Lower leg skin (tissue), 4 donors: ENCODE data around the gene HOXC9. TPM values are rescaled to one million over a fixed set of nuclear protein-coding genes. Genes with fewer than 3 reads are reported as not detected.

Experiments used
- DNase-seq, 2 donors: peaks; one replicate each; pipeline ENCODE4 v3.0.0-alpha.2; 2019; ENCODE audit warnings: low spot score in 2 of 2
- H3K4me3 ChIP-seq: fragments of 200-600 bp; sonication (generic); 2 replicates; pipeline ENCODE4 v1.5.1; 2017; ENCODE audit warnings: mild to moderate bottlenecking, low read depth; ENCODE audit not compliant: poor library complexity, severe bottlenecking
- CTCF ChIP-seq, 3 donors: fragments of 450-650 bp; IDR thresholded peaks; one replicate each; pipeline ENCODE4 v1.5.1; 2016; ENCODE audit warnings: antibody characterized with exemption in 3 of 3, mild to moderate bottlenecking in 3 of 3, moderate library complexity in 2 of 3
- POLR2A ChIP-seq, 2 donors: fragments of 450-650 bp; IDR thresholded peaks; one replicate each; pipeline ENCODE4 v1.6.1; 2016 to 2017; ENCODE audit warnings: antibody characterized with exemption in 2 of 2, mild to moderate bottlenecking in 1 of 2, moderate library complexity in 1 of 2
- WGBS, 2 donors: methylation state at CpG; one replicate each; pipeline ENCODE4 v1.1.5; 2018; 5-methylcytosine and 5-hydroxymethylcytosine counted together
- intact Hi-C: fragments of 100-400 bp; cut with DNase I; formaldehyde crosslinking; loops from one replicate; pipeline ENCODE4 v1.15.0; 2023; ENCODE audit warnings: low total_unique reads
- total RNA-seq, 4 donors: library from RNA; depleted of rRNA; stranded (reverse); fragments of >200 nt; gene quantifications; one replicate each; pipeline ENCODE4 v1.1.0, GENCODE V29; 2016

Gene HOXC9
- total RNA-seq, 4 donors from 2014 or later = 9.6 to 16.8 (median 11.7) TPM

GRCh38 chr12:53992377-53992889 is 7.5 kb upstream of the HOXC9 start:
- TF ChIP-seq CTCF (IDR thresholded peaks at IDR 0.05) = no peak
- no peak for TF ChIP-seq POLR2A (IDR thresholded peaks at IDR 0.05)
- intact Hi-C loops = no loop called here
- no peak overlapping the region for H3K4me3 ChIP-seq
- DNase-seq = no peak
- 44 to 47% methylated on average over 7 of the region's 7 CpGs for WGBS, 2 donors

GRCh38 chr12:53993162-53994008 is 6.6 kb upstream of the HOXC9 start:
- no peak for DNase-seq
- no peak overlapping the region for H3K4me3 ChIP-seq
- 26 to 35% methylated on average over 18 of the region's 18 CpGs for WGBS, 2 donors
- TF ChIP-seq POLR2A (IDR thresholded peaks at IDR 0.05) (no peak), CTCF (IDR thresholded peaks at IDR 0.05) (no peak)
- intact Hi-C loops = no loop called here

GRCh38 chr12:53994009-53994263 is 6.0 kb upstream of the HOXC9 start:
- WGBS, 2 donors = 5 to 11% methylated on average over 12 to 19 of the region's 19 CpGs
- DNase-seq = no peak
- intact Hi-C loops = no loop called here
- no peak for TF ChIP-seq POLR2A (IDR thresholded peaks at IDR 0.05)
- no peak for TF ChIP-seq CTCF (IDR thresholded peaks at IDR 0.05)
- no peak overlapping the region for H3K4me3 ChIP-seq

GRCh38 chr12:53994264-53995001 is 5.5 kb upstream of the HOXC9 start:
- DNase-seq = no peak
- WGBS, 2 donors = 5% methylated on average over 53 to 60 of the region's 60 CpGs
- TF ChIP-seq POLR2A (IDR thresholded peaks at IDR 0.05) = no peak
- TF ChIP-seq CTCF (IDR thresholded peaks at IDR 0.05) = no peak
- intact Hi-C loops = no loop called here
- H3K4me3 ChIP-seq = no peak overlapping the region

GRCh38 chr12:53995002-53995377 is 5.0 kb upstream of the HOXC9 start:
- intact Hi-C loops = no loop called here
- 3 to 8% methylated on average over 17 of the region's 17 CpGs for WGBS, 2 donors
- DNase-seq = no peak
- no peak for TF ChIP-seq POLR2A (IDR thresholded peaks at IDR 0.05)
- TF ChIP-seq CTCF (IDR thresholded peaks at IDR 0.05) = no peak
- peak overlapping the region; percentile 42 for H3K4me3 ChIP-seq
